Lung (tissue), 12 donors: ENCODE results near the gene DNASE2B. TPM values are rescaled to one million over a fixed set of nuclear protein-coding genes. Genes with fewer than 3 reads are reported as not detected.
A peak's percentile ranks its signal among the peaks of the same experiment; 100 is the strongest.

ENCODE experiments used
- ATAC-seq: fragments of 200-7000 bp; cut with Tn5 transposase; one replicate; pipeline ENCODE4 v1.9.1; 2020; ENCODE audit warnings: moderate number of reproducible peaks; ENCODE audit not compliant: insufficient read depth, low FRiP score
- DNase-seq, 3 donors: peaks; one replicate each; pipeline ENCODE4 v3.0.0-alpha.2; 2013 to 2017
- H3K27ac ChIP-seq, 2 donors: one replicate each; pipeline ENCODE4 v1.5.1; 2013; ENCODE audit warnings: mild to moderate bottlenecking in 2 of 2, moderate library complexity in 2 of 2, control low read depth in 1 of 2, inconsistent platforms in 1 of 2, low read depth in 1 of 2, low read length in 1 of 2
- H3K27me3 ChIP-seq, 3 donors: one replicate each; pipeline ENCODE4 v1.5.1; 2013; ENCODE audit warnings: low read length in 2 of 3; ENCODE audit not compliant: control insufficient read depth in 3 of 3, insufficient read depth in 3 of 3
- H3K36me3 ChIP-seq, 4 donors: one replicate each; pipeline ENCODE4 v1.5.1; 2013; ENCODE audit warnings: low read length in 4 of 4, mild to moderate bottlenecking in 1 of 4, moderate library complexity in 1 of 4; ENCODE audit not compliant: control insufficient read depth in 4 of 4, insufficient read depth in 4 of 4
- H3K4me1 ChIP-seq, 5 donors: one replicate each; pipeline ENCODE4 v1.5.1; 2013; ENCODE audit warnings: low read length in 5 of 5, mild to moderate bottlenecking in 2 of 5, moderate library complexity in 1 of 5; ENCODE audit not compliant: control insufficient read depth in 5 of 5, insufficient read depth in 5 of 5
- H3K4me3 ChIP-seq: one replicate; pipeline ENCODE4 v1.5.1; 2013; ENCODE audit warnings: mild to moderate bottlenecking, control low read depth, moderate library complexity
- H3K9ac ChIP-seq, 2 donors: one replicate each; pipeline ENCODE4 v1.5.1; 2013; ENCODE audit warnings: low read length in 2 of 2, control low read depth in 1 of 2; ENCODE audit not compliant: insufficient read depth in 1 of 2
- H3K9me3 ChIP-seq, 4 donors: one replicate each; pipeline ENCODE4 v1.5.1; 2013; ENCODE audit warnings: low read length in 3 of 4, mild to moderate bottlenecking in 1 of 4, moderate library complexity in 1 of 4; ENCODE audit not compliant: control insufficient read depth in 4 of 4, insufficient read depth in 3 of 4
- WGBS, 2 donors: extraction: QIAGEN DNeasy Blood & Tissue Kit; methylation state at CpG; one replicate each; pipeline ENCODE4 v1.1.7; 2013; 5-methylcytosine and 5-hydroxymethylcytosine counted together
- polyA plus RNA-seq, 2 donors: library from polyadenylated mRNA; stranded (reverse); fragments of 200-250 nt; gene quantifications; one replicate each; pipeline ENCODE4 v1.2.1, GENCODE V29; 2013
- total RNA-seq, 2 donors: library from RNA; depleted of rRNA in 1 of 2; stranded (reverse); fragments of >200 nt in 1 of 2; gene quantifications; one replicate each; pipeline ENCODE4 v1.2.1, GENCODE V29; 2014 to 2021
- TF ChIP-seq, protein P1 (sequence below): IDR thresholded peaks from 2 replicates; pipeline ENCODE4 v1.5.1; 2012; ENCODE audit warnings: mild to moderate bottlenecking; ENCODE audit errors: control extremely low read depth, extremely low read depth
- donor health status: control.
- donor health status: control.
- donor health status: Bipolar disorder and iron deficiency.
- donor health status: healthy.
- donor health status: DM: yes; HTN: yes; CAD: no.

Gene DNASE2B
- total and polyA plus RNA-seq, 4 donors, result 0.29 to 4.9 (median 1.3) TPM; not detected in 1

DNA sequence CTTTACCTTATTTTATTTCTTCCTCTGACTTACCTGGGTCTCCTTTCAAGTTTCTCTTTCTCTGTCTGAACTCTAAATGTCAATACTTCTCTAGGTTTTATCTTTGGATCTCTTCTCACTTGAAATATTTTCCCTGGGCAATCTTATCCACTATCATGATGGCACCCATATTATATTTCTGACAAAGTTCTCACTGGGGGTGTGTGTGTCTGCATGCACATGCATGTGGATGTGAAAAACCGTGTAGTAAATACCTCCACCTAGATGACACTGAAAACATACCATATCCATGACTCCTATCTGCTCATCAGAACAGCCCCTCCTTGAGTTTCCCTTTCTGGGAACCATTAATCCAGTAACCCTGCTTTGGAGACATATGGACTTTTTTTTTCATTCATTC is 30.9 kb downstream of the DNASE2B start:
- Histone ChIP-seq H3K9me3 (peaks cover 0 to 3% (median 2%) of the 10 kb centered on the region in 4 donors), H3K4me3 (no peak overlapping the region), H3K36me3 (no peaks in the 10 kb centered on the region), H3K27me3 (peaks cover 0 to 9% (median 3%) of the 10 kb centered on the region in 3 donors), H3K27ac (no peak overlapping the region), H3K9ac (no peak overlapping the region), H3K4me1 (peaks cover 0 to 4% (median 0%) of the 10 kb centered on the region in 5 donors)
- no peak for ATAC-seq
- TF ChIP-seq, protein P1, sequence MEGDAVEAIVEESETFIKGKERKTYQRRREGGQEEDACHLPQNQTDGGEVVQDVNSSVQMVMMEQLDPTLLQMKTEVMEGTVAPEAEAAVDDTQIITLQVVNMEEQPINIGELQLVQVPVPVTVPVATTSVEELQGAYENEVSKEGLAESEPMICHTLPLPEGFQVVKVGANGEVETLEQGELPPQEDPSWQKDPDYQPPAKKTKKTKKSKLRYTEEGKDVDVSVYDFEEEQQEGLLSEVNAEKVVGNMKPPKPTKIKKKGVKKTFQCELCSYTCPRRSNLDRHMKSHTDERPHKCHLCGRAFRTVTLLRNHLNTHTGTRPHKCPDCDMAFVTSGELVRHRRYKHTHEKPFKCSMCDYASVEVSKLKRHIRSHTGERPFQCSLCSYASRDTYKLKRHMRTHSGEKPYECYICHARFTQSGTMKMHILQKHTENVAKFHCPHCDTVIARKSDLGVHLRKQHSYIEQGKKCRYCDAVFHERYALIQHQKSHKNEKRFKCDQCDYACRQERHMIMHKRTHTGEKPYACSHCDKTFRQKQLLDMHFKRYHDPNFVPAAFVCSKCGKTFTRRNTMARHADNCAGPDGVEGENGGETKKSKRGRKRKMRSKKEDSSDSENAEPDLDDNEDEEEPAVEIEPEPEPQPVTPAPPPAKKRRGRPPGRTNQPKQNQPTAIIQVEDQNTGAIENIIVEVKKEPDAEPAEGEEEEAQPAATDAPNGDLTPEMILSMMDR, result no peak
- 91 to 94% methylated on average over 1 of the region's 1 CpG for WGBS, 2 donors
- no peak for DNase-seq

DNA sequence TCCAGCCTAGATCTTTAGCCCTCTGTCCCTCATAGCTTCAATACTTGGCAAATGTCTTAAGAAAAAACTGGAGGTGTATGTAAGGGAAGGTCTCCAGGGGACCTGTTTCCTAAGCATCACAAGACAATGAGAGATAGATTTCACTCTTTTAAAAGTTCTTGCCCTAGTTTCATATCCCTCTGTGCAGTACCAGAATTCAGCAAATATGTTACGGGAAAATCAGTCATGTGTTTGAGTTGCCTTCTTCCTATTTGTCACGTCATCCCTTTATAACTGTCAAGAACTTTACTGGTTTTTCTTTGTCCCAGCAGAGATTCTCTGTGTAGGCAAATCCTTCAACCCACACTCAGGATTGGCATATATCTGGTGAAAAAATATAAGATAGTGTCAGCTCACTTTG is 32.3 kb downstream of the DNASE2B start:
- TF ChIP-seq, protein P1, result no peak
- no peak for ATAC-seq
- no peak overlapping the region for H3K27ac ChIP-seq
- H3K4me1 ChIP-seq, result peaks cover 0 to 4% (median 0%) of the 10 kb centered on the region in 5 donors
- DNase-seq, result no peak
- peaks cover 3 to 13% (median 3%) of the 10 kb centered on the region in 3 donors for H3K27me3 ChIP-seq
- peaks cover 0 to 3% (median 2%) of the 10 kb centered on the region in 4 donors for H3K9me3 ChIP-seq
- 44 to 80% methylated on average over 2 of the region's 2 CpGs for WGBS, 2 donors
- H3K36me3 ChIP-seq, result no peaks in the 10 kb centered on the region
- no peak overlapping the region for H3K4me3 ChIP-seq
- H3K9ac ChIP-seq, result no peak overlapping the region

DNA sequence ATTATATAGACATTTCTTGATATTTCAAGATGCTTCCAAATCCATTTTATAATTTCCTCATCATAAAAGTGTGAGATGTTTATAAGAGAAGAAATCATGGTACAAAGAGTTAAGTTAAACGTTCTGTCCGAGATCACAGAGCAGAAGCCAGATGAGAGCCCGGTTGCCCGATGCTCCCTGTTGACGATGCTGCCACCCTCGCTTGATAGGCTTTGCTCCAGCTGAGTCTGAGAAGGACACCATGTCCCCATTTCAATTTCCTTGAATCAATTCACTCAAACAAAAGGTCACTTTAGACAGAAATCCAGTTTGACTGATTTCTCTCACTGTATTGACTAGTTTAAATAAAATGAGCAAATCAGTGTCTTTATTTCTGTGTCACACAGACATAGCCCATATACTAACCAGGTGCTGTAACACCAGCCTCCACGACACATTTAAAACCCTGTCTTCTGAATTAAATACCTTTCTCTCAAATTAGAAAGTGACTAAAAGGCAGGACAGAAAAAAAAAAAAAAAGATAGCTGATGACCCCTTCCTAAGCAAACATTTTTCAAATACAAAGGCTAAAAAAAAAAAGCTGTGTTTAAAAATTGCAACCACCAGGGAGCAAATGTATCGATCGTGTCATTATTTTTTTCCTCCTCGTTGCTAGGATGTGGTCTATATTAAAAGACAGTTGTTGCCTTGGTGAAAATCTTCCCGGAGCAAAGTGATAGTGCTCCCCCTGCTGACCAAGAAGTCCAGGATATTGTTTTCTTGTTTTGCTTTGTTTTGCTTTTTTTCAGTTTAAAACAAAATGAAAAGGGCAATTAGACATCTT is 35.2 kb downstream of the DNASE2B start:
- ATAC-seq (peak; percentile 58), DNase-seq (peak; percentile 55 to 87 (median 83))
- 18 to 19% methylated on average over 11 of the region's 11 CpGs for WGBS, 2 donors
- Histone ChIP-seq H3K4me3 (no peak overlapping the region), H3K4me1 (peaks cover 0 to 5% (median 3%) of the 10 kb centered on the region in 5 donors), H3K27ac (no peak overlapping the region), H3K9me3 (peaks cover 0 to 3% (median 2%) of the 10 kb centered on the region in 4 donors), H3K9ac (no peak overlapping the region), H3K36me3 (no peaks in the 10 kb centered on the region), H3K27me3 (peaks cover 0 to 15% (median 7%) of the 10 kb centered on the region in 3 donors)
- TF ChIP-seq, protein P1, result peak; percentile 76
